Glutamatergic neuron (in vitro differentiated cells): Measurements from ENCODE around the gene JPH2. TPM values are rescaled to one million over a fixed set of nuclear protein-coding genes. Genes with fewer than 3 reads are reported as not detected.

Experiments used
- DNase-seq: peaks from one replicate; pipeline ENCODE4 v3.0.0; 2022
- H3K27ac Mint-ChIP-seq: one replicate; pipeline ENCODE4 v1.8.0; 2020; ENCODE audit warnings: mild to moderate bottlenecking, mixed read lengths, inconsistent platforms; ENCODE audit not compliant: unreplicated experiment
- H3K27me3 Mint-ChIP-seq: one replicate; pipeline ENCODE4 v1.8.0; 2020; ENCODE audit warnings: mild to moderate bottlenecking, moderate library complexity, mixed read lengths, inconsistent platforms; ENCODE audit not compliant: unreplicated experiment
- H3K36me3 Mint-ChIP-seq: one replicate; pipeline ENCODE4 v1.8.0; 2020; ENCODE audit warnings: mild to moderate bottlenecking, mixed read lengths, inconsistent platforms; ENCODE audit not compliant: unreplicated experiment
- H3K4me1 Mint-ChIP-seq: one replicate; pipeline ENCODE4 v1.8.0; 2020; ENCODE audit warnings: mild to moderate bottlenecking, low read depth, mixed read lengths, inconsistent platforms; ENCODE audit not compliant: unreplicated experiment
- H3K4me3 Mint-ChIP-seq: one replicate; pipeline ENCODE4 v1.8.0; 2020; ENCODE audit warnings: mild to moderate bottlenecking, mixed read lengths, inconsistent platforms; ENCODE audit not compliant: unreplicated experiment
- H3K9me3 Mint-ChIP-seq: one replicate; pipeline ENCODE4 v1.8.0; 2020; ENCODE audit warnings: mild to moderate bottlenecking, moderate library complexity, mixed read lengths, inconsistent platforms; ENCODE audit not compliant: unreplicated experiment
- total RNA-seq: library from RNA; stranded (reverse); fragmentation: NEBNext Ultra II Directional; extraction: Animal tissue kit (Norgen Biotek cat#: 25700); gene quantifications from one replicate; pipeline ENCODE4 v1.2.1, GENCODE V29; 2021; ENCODE audit not compliant: unreplicated experiment
- TF ChIP-seq, protein P1 (sequence below): fragments of 200-600 bp; sonication (generic); IDR thresholded peaks from one replicate; pipeline ENCODE4 v1.5.0; 2021; ENCODE audit not compliant: partially characterized antibody, unreplicated experiment

Gene JPH2
- total RNA-seq, 1 donor from 2014 or later, result 0.07 TPM

DNA sequence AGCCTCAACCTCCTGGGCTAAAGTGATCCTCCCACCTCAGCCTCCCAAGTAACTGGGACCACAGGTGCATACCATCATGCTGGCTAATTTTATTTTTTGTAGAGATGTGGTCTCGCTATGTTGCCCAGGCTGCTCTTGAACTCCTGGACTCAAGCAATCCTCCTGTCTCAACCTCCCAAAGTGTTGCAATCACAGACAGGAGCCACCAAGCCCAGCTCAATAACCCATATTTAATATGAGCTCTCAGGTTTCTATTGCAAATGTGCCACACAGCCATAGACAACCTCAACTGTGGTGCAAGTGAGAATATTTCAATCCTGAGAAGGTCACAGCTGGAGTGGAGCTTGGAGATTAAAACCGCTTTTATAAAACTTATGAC, 14.4 kb downstream of the JPH2 start:
- Mint-ChIP-seq H3K27ac (no peak overlapping the region), H3K9me3 (peaks cover 4% of the 10 kb centered on the region), H3K27me3 (peaks cover 5% of the 10 kb centered on the region), H3K36me3 (no peaks in the 10 kb centered on the region), H3K4me3 (no peak overlapping the region), H3K4me1 (peaks cover 3% of the 10 kb centered on the region)
- TF ChIP-seq, protein P1, sequence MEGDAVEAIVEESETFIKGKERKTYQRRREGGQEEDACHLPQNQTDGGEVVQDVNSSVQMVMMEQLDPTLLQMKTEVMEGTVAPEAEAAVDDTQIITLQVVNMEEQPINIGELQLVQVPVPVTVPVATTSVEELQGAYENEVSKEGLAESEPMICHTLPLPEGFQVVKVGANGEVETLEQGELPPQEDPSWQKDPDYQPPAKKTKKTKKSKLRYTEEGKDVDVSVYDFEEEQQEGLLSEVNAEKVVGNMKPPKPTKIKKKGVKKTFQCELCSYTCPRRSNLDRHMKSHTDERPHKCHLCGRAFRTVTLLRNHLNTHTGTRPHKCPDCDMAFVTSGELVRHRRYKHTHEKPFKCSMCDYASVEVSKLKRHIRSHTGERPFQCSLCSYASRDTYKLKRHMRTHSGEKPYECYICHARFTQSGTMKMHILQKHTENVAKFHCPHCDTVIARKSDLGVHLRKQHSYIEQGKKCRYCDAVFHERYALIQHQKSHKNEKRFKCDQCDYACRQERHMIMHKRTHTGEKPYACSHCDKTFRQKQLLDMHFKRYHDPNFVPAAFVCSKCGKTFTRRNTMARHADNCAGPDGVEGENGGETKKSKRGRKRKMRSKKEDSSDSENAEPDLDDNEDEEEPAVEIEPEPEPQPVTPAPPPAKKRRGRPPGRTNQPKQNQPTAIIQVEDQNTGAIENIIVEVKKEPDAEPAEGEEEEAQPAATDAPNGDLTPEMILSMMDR, result no peak
- no peak for DNase-seq

DNA sequence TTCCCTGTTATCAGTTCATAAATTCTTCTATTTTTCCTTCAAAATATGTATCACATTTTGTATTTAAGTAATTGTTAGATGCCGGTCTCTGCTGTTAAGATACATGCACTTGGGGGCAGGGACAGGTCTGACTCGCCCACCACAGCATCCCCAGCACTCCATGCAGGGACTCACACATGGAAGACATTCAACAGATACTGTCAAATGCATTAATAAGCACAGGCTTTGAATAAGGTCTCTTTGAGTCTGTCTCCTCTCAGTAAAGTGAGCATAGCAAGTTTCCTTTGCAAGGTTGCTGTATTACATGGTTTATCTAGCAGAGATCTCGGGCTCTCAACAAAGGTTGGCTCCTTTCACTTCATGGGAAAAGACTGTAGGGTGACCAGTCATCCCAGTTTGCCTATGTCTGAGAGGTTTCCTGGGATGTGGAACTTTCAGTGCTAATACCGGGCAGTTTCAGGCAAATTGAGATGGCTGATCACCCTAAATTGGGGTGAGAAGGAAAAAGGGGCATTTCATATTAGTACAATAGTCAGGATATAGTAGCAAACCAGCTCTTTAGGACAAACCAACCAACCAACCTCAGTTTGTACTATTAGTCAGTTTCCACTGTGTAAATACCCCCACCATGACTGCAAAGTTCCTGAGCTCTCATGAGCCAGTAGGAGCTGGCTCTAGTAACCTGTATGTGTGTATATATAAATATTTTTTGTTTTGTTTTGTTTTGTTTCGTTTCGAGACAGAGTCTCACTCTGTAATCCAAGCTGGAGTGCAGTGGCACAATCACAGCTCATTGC, 15.0 kb downstream of the JPH2 start:
- Mint-ChIP-seq H3K27ac (no peak overlapping the region), H3K36me3 (no peaks in the 10 kb centered on the region), H3K4me1 (peaks cover 6% of the 10 kb centered on the region), H3K27me3 (peaks cover 5% of the 10 kb centered on the region), H3K9me3 (peaks cover 4% of the 10 kb centered on the region), H3K4me3 (no peak overlapping the region)
- DNase-seq, result no peak
- TF ChIP-seq, protein P1, result no peak

DNA sequence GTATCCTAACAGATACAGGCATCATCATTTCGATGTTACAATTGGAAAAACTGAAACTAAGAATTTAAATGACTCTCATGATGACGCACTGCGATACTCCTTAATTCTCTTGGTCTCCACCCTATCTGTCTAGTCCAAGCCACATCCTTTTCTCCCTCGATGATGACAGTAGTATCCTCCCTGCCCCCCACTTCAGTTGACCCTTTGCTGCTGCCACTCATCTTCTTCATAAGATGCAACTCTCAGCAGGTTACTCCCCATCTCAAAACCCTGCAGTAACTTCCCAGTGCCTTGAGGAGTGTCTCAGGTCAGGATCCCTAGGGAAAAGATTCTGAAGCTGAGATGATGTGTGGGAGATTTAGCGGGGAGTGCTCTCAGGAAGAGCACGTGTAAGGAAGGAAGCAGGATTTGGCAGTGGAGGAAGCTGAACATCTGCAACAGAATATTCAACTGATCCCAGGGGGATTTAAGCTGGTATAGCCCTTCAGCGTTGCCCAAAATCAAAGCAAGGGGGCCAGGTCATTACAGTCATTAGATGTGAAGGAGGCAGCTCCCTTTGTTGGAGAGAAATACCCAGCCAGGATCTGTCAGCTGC, 16.1 kb downstream of the JPH2 start:
- H3K4me1 Mint-ChIP-seq, result peaks cover 13% of the 10 kb centered on the region
- DNase-seq, result no peak
- no peak overlapping the region for H3K27ac Mint-ChIP-seq
- H3K9me3 Mint-ChIP-seq, result peaks cover 4% of the 10 kb centered on the region
- H3K27me3 Mint-ChIP-seq, result peaks cover 6% of the 10 kb centered on the region
- H3K36me3 Mint-ChIP-seq, result no peaks in the 10 kb centered on the region
- H3K4me3 Mint-ChIP-seq, result no peak overlapping the region
- TF ChIP-seq, protein P1, result no peak

DNA sequence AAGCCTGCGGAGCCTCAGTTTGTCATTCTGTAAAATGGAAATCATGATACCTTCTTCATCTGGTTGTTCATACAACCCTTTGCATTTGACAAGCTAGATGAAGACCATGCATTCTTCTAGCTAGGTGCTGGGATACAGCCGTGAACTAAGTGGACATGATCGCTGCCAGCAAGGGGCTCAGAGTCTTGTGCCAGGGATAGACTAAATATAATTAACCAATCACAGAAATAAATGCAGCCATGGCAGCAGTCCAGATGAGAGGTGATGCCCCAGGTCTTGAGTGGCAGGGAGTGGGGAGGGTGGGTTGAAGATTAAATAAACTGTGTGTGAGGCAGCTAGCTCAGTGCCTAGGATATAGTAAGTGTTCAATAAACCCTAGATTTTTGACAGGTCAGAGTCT, 19.3 kb downstream of the JPH2 start:
- DNase-seq, result no peak
- peaks cover 6% of the 10 kb centered on the region for H3K27me3 Mint-ChIP-seq
- peaks cover 4% of the 10 kb centered on the region for H3K36me3 Mint-ChIP-seq
- H3K27ac Mint-ChIP-seq, result no peak overlapping the region
- no peak overlapping the region for H3K4me3 Mint-ChIP-seq
- H3K9me3 Mint-ChIP-seq, result peaks cover 2% of the 10 kb centered on the region
- peaks cover 15% of the 10 kb centered on the region for H3K4me1 Mint-ChIP-seq
- TF ChIP-seq, protein P1, result no peak

DNA sequence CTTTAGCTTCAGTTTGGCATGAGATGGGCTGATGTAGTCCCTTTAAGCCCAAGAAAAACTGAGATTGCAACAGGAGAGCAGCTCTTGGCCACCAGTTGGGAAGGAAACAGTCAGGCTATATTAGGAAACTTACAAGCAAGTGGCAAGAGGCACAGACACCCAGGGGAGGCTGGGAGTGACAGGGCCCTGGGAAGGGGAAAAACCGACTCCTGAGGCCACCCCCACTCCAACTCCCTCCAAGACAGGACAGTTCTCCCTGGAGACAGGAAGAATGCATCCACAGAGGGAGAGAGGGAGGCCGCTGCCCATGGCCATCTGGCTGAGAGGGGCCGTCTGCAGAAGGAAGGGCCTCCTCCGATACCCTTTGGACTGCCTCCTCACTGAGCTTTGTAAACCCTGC, 20.5 kb downstream of the JPH2 start:
- H3K36me3 Mint-ChIP-seq, result peaks cover 13% of the 10 kb centered on the region
- peaks cover 13% of the 10 kb centered on the region for H3K4me1 Mint-ChIP-seq
- TF ChIP-seq, protein P1, result no peak
- H3K9me3 Mint-ChIP-seq, result peaks cover under 1% of the 10 kb centered on the region
- no peak overlapping the region for H3K27ac Mint-ChIP-seq
- DNase-seq, result peak; percentile 35
- H3K4me3 Mint-ChIP-seq, result no peak overlapping the region
- H3K27me3 Mint-ChIP-seq, result peaks cover 9% of the 10 kb centered on the region
